H9 (cell line): ENCODE results near the gene UBE3A. TPM values are rescaled to one million over a fixed set of nuclear protein-coding genes. Genes with fewer than 3 reads are reported as not detected.

Experiments
- DNase-seq: peaks from one replicate; pipeline ENCODE4 v3.0.0-alpha.2; 2017
- H2AFZ ChIP-seq: one replicate; pipeline ENCODE4 v1.6.1; 2013; ENCODE audit warnings: mild to moderate bottlenecking, low read length, control low read depth, moderate library complexity
- H2AK5ac ChIP-seq: 2 replicates; pipeline ENCODE4 v1.6.1; 2013; ENCODE audit warnings: low read length, control low read depth, mixed read lengths; ENCODE audit not compliant: insufficient read length
- H2BK120ac ChIP-seq: one replicate; pipeline ENCODE4 v1.6.1; 2013; ENCODE audit warnings: low read depth, mild to moderate bottlenecking, low read length, control low read depth, inconsistent platforms; ENCODE audit not compliant: poor library complexity, severe bottlenecking
- H2BK12ac ChIP-seq: 2 replicates; pipeline ENCODE4 v1.6.1; 2013; ENCODE audit warnings: low read length, control low read depth, mixed read lengths, low read depth; ENCODE audit not compliant: insufficient read length
- H2BK15ac ChIP-seq: 2 replicates; pipeline ENCODE4 v1.6.1; 2013; ENCODE audit warnings: low read depth, low read length, control low read depth
- H2BK20ac ChIP-seq: one replicate; pipeline ENCODE4 v1.6.1; 2013; ENCODE audit warnings: low read depth, mild to moderate bottlenecking, low read length, control low read depth, inconsistent platforms; ENCODE audit not compliant: poor library complexity, severe bottlenecking
- H2BK5ac ChIP-seq: 2 replicates; pipeline ENCODE4 v1.6.1; 2013; ENCODE audit warnings: low read length, control low read depth, mixed read lengths; ENCODE audit not compliant: insufficient read length
- H3K14ac ChIP-seq: 2 replicates; pipeline ENCODE4 v1.6.1; 2013; ENCODE audit warnings: low read length, control low read depth; ENCODE audit not compliant: insufficient read depth
- H3K18ac ChIP-seq: 2 replicates; pipeline ENCODE4 v1.6.1; 2013; ENCODE audit warnings: low read depth, mild to moderate bottlenecking, mixed read lengths, low read length, control low read depth; ENCODE audit not compliant: insufficient read length
- H3K23ac ChIP-seq: 2 replicates; pipeline ENCODE4 v1.6.1; 2013; ENCODE audit warnings: low read length, control low read depth, mixed read lengths, low read depth; ENCODE audit not compliant: insufficient read length
- H3K23me2 ChIP-seq: 2 replicates; pipeline ENCODE4 v1.6.1; 2013; ENCODE audit warnings: low read depth, mild to moderate bottlenecking, mixed read lengths, low read length, control low read depth; ENCODE audit not compliant: insufficient read length, poor library complexity, severe bottlenecking
- H3K27ac ChIP-seq: 2 replicates; pipeline ENCODE4 v1.5.1; 2013; ENCODE audit warnings: low read length, control low read depth, mixed read lengths, low read depth; ENCODE audit not compliant: insufficient read length
- H3K27me3 ChIP-seq: 2 replicates; pipeline ENCODE4 v1.6.1; 2013; ENCODE audit warnings: low read length, control low read depth, inconsistent platforms; ENCODE audit not compliant: insufficient read depth
- H3K4ac ChIP-seq: 2 replicates; pipeline ENCODE4 v1.6.1; 2013; ENCODE audit warnings: low read depth, mild to moderate bottlenecking, control low read depth, inconsistent platforms, low read length, moderate library complexity
- H3K4me1 ChIP-seq: 2 replicates; pipeline ENCODE4 v1.6.1; 2013; ENCODE audit warnings: low read length, control low read depth, inconsistent platforms; ENCODE audit not compliant: insufficient read depth
- H3K4me2 ChIP-seq: 2 replicates; pipeline ENCODE4 v1.6.1; 2013; ENCODE audit warnings: low read length, control low read depth, mixed read lengths; ENCODE audit not compliant: insufficient read length, insufficient read depth
- H3K56ac ChIP-seq: 2 replicates; pipeline ENCODE4 v1.6.1; 2013; ENCODE audit warnings: low read depth, mild to moderate bottlenecking, mixed read lengths, low read length, control low read depth; ENCODE audit not compliant: insufficient read length
- H3K79me1 ChIP-seq: 2 replicates; pipeline ENCODE4 v1.6.1; 2013; ENCODE audit warnings: low read depth, mild to moderate bottlenecking, moderate library complexity, low read length, control low read depth, inconsistent platforms; ENCODE audit not compliant: insufficient read depth, poor library complexity, severe bottlenecking
- H3K79me2 ChIP-seq: 2 replicates; pipeline ENCODE4 v1.6.1; 2013; ENCODE audit warnings: low read length, control low read depth, inconsistent platforms; ENCODE audit not compliant: insufficient read depth
- H3K9ac ChIP-seq: 2 replicates; pipeline ENCODE4 v1.6.1; 2013; ENCODE audit warnings: low read length, control low read depth, mixed read lengths; ENCODE audit not compliant: insufficient read length; ENCODE audit errors: extremely low read depth
- H3K9me3 ChIP-seq: one replicate; pipeline ENCODE4 v1.6.1; 2013; ENCODE audit warnings: low read depth, low read length, inconsistent platforms; ENCODE audit not compliant: control insufficient read depth
- H3T11ph ChIP-seq: one replicate; pipeline ENCODE4 v1.6.1; 2013; ENCODE audit warnings: mild to moderate bottlenecking, low read length, control low read depth, inconsistent platforms
- H4K20me1 ChIP-seq: one replicate; pipeline ENCODE4 v1.6.1; 2013; ENCODE audit not compliant: control insufficient read depth, insufficient read length, insufficient read depth
- H4K5ac ChIP-seq: 2 replicates; pipeline ENCODE4 v1.6.1; 2013; ENCODE audit warnings: low read depth, mild to moderate bottlenecking, mixed read lengths, low read length, control low read depth; ENCODE audit not compliant: insufficient read length
- H4K8ac ChIP-seq: replicated peaks from 2 replicates; pipeline ENCODE4 v1.6.1; 2013; ENCODE audit warnings: low read length, control low read depth, mixed read lengths, low read depth; ENCODE audit not compliant: insufficient read length
- H4K91ac ChIP-seq: 2 replicates; pipeline ENCODE4 v1.6.1; 2013; ENCODE audit warnings: low read depth, mild to moderate bottlenecking, moderate library complexity, mixed read lengths, low read length, control low read depth; ENCODE audit not compliant: insufficient read length
- H3K27ac Mint-ChIP-seq, 3 experiments: 2 replicates in 2 of 3; 3 replicates in 1 of 3; pipeline ENCODE4 v1.8.0; 2020 to 2021; ENCODE audit warnings: mixed read lengths in 3 of 3, mild to moderate bottlenecking in 1 of 3, moderate library complexity in 1 of 3
- H3K27me3 Mint-ChIP-seq: 2 replicates; pipeline ENCODE4 v1.8.0; 2021; ENCODE audit warnings: low read depth, mild to moderate bottlenecking, moderate library complexity, mixed read lengths
- H3K36me3 Mint-ChIP-seq, 3 experiments: 2 replicates in 2 of 3; 3 replicates in 1 of 3; pipeline ENCODE4 v1.8.0; 2020 to 2021; ENCODE audit warnings: low read depth in 3 of 3, mixed read lengths in 3 of 3; ENCODE audit not compliant: insufficient read depth in 1 of 3
- H3K4me1 Mint-ChIP-seq, 2 experiments: 2 replicates each; pipeline ENCODE4 v1.8.0; 2020; ENCODE audit warnings: mixed read lengths in 2 of 2
- H3K4me3 Mint-ChIP-seq, 2 experiments: 2 replicates in 1 of 2; 3 replicates in 1 of 2; pipeline ENCODE4 v1.8.0; 2020 to 2021; ENCODE audit warnings: mild to moderate bottlenecking in 2 of 2, mixed read lengths in 2 of 2, moderate library complexity in 1 of 2
- H3K9me3 Mint-ChIP-seq, 2 experiments: 2 replicates in 1 of 2; 3 replicates in 1 of 2; pipeline ENCODE4 v1.8.0; 2020; ENCODE audit warnings: mild to moderate bottlenecking in 2 of 2, mixed read lengths in 2 of 2, moderate library complexity in 1 of 2
- WGBS: extraction: QIAGEN DNeasy Blood & Tissue Kit; methylation state at CpG from one replicate; pipeline ENCODE4 v1.1.7; 2013; ENCODE audit warnings: missing lambda C conversion rate, low lambda C conversion rate, mixed read lengths; ENCODE audit not compliant: insufficient read length; ENCODE audit errors: extremely low coverage; 5-methylcytosine and 5-hydroxymethylcytosine counted together
- total RNA-seq: library from RNA; stranded (reverse); gene quantifications from 2 replicates; pipeline ENCODE4 v1.2.1, GENCODE V29; 2021
- TF ChIP-seq, protein P1 (sequence below): fragments of 200-600 bp; sonication (generic); conservative IDR thresholded peaks from 3 replicates; pipeline ENCODE4 v1.8.0; 2021; ENCODE audit warnings: antibody characterized with exemption, mild to moderate bottlenecking

Gene UBE3A
- total RNA-seq, 1 experiment from 2014 or later: 108 TPM

GRCh38 chr15:25435474-25436243, 3.2 kb downstream of the UBE3A start:
- Histone ChIP-seq H2AFZ (no peak overlapping the region), H3T11ph (no peak overlapping the region), H3K4me1 (no peaks in the 10 kb centered on the region), H4K5ac (no peak overlapping the region), H2BK12ac (no peak overlapping the region), H3K79me1 (no peaks in the 10 kb centered on the region), H2AK5ac (no peak overlapping the region), H4K91ac (no peak overlapping the region), H2BK15ac (no peak overlapping the region), H4K20me1 (no peaks in the 10 kb centered on the region), H2BK120ac (no peak overlapping the region), H3K4me2 (no peak overlapping the region), H3K27ac (no peak overlapping the region), H3K9ac (no peak overlapping the region), H3K18ac (no peak overlapping the region), H3K27me3 (no peaks in the 10 kb centered on the region), H3K23ac (no peak overlapping the region), H3K14ac (no peak overlapping the region), H3K56ac (no peak overlapping the region), H3K9me3 (no peaks in the 10 kb centered on the region), H4K8ac (no peak overlapping the region), H3K23me2 (peaks cover 8% of the 10 kb centered on the region), H3K4ac (no peak overlapping the region), H2BK5ac (no peak overlapping the region), H2BK20ac (no peak overlapping the region), H3K79me2 (peaks cover 52% of the 10 kb centered on the region; the same call in 1 of the 2 replicates)
- DNase-seq: no peak
- Mint-ChIP-seq H3K9me3 (no peaks in the 10 kb centered on the region), H3K4me3 (no peak overlapping the region), H3K36me3 (no peaks in the 10 kb centered on the region; a peak in 1 of 7 replicates), H3K4me1 (peaks cover 42 to 46% of the 10 kb centered on the region in 2 experiments), H3K27me3 (no peaks in the 10 kb centered on the region), H3K27ac (no peak overlapping the region)
- TF ChIP-seq, protein P1, sequence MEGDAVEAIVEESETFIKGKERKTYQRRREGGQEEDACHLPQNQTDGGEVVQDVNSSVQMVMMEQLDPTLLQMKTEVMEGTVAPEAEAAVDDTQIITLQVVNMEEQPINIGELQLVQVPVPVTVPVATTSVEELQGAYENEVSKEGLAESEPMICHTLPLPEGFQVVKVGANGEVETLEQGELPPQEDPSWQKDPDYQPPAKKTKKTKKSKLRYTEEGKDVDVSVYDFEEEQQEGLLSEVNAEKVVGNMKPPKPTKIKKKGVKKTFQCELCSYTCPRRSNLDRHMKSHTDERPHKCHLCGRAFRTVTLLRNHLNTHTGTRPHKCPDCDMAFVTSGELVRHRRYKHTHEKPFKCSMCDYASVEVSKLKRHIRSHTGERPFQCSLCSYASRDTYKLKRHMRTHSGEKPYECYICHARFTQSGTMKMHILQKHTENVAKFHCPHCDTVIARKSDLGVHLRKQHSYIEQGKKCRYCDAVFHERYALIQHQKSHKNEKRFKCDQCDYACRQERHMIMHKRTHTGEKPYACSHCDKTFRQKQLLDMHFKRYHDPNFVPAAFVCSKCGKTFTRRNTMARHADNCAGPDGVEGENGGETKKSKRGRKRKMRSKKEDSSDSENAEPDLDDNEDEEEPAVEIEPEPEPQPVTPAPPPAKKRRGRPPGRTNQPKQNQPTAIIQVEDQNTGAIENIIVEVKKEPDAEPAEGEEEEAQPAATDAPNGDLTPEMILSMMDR: no peak
- no CpG with 5 or more reads among the region's 5 CpGs for WGBS
